NCI-H1930 (cell line): ENCODE measurements around the gene SLC7A10.

Experiments
- DNase-seq, 2 experiments: peaks; one replicate each; lab custom pipeline; 2025; lab: John Stamatoyannopoulos, UW

Gene SLC7A10

GRCh38 chr19:33254245-33254824 lies 28.7 kb upstream of the SLC7A10 start:
- no peak for DNase-seq

DNA sequence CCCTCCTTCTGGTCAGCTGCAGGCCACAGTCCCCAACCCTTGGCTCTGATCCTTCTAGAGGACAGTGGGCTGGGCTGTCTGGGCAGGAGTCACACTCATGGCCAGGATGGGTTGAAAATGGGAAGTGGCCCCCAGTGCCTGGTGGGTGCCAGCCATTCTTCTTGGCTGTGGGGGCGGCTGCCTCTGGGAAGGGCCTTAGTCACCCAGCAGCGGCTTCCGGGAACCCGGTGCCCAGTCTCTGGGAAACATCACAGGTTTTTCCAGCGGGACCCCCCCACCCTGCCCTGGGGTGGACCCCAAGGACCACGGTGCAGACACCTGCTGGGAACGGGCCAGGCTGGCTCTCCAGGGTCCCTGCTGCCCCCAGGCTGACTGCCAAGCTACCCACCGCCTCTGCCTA lies 27.3 kb upstream of the SLC7A10 start:
- no peak for DNase-seq

DNA sequence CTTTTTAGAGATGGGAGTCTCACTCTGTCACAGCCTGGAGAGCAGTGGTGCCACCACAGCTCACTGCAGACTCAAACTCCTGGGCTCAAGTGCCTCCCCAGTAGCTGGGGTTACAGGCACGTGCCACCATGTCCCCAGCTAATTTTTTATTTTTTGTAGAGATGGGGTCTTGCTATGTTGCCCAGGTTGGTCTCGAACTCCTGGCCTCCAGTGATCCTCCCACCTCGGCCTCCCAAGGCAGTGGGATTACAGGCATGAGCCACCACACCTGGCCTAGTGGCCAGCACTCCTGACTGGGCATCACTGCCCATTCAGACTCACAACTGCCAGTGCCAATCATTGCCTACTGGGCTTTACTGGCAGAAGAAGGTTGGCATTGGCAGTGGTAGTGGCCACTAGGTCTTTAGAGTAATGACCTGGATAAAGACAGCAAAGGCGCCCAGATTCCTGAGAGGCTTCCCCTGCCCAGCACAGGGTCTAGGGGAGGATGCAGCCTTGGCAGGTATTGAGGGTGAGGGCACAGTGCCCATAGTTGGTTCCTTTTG lies 26.8 kb upstream of the SLC7A10 start:
- DNase-seq: no peak

- DNase-seq: no peak
Measured at GRCh38 chr19:33251526-33252090, 26.0 kb upstream of the SLC7A10 start.

DNA sequence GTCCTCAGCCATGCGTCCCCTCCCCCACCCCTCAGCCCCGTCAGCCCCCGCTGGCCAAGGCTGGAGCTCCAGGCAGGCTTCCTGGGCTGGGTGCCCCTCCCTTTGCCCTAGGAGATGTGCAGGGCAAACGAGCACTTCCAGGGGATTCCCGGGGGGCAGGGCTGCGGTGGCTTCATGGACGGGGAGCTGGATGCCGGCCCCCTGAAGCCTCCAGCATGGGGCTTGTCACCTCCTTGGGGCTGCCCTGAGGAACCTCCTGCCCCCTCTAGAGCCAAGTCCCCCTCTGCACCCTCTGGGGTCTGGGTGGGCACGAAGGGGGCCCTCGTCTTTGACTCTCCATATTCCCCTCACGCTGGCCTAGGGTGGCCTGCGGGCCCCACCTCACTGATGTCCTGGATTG lies 25.4 kb upstream of the SLC7A10 start:
- no peak for DNase-seq

DNA sequence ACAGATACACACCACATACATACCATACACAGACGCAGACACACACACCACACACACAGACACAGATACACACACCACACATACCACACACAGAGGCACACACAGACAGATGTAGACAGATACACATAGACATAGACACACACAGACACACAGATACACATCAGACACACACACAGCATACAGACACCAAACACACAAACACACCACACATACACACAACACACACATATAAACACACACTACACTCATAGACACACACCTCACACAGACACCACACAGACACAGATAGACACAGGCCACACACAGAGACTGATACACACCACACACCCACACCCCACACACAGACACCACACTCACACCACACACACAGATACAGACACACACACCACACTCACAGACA lies 24.9 kb upstream of the SLC7A10 start:
- no peak for DNase-seq

DNA sequence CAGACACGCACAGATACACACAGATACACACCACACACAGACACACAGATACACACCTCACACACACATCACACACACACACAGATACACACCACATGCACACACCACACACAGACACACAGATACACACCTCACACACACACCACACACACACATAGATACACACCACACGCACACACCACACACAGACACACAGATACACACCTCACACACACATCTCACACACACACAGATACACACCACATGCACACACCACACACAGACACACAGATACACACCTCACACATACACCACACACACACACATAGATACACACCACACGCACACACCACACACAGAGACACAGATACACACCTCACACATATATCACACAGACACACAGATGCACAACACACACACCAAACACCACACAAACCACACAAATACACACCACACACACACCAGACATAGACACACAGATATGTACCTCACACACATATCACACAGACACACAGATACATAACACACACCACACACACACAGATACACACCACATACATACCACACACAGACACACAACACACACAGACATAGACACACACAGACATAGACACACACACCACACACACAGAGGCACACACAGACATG lies 24.2 kb upstream of the SLC7A10 start:
- no peak for DNase-seq

DNA sequence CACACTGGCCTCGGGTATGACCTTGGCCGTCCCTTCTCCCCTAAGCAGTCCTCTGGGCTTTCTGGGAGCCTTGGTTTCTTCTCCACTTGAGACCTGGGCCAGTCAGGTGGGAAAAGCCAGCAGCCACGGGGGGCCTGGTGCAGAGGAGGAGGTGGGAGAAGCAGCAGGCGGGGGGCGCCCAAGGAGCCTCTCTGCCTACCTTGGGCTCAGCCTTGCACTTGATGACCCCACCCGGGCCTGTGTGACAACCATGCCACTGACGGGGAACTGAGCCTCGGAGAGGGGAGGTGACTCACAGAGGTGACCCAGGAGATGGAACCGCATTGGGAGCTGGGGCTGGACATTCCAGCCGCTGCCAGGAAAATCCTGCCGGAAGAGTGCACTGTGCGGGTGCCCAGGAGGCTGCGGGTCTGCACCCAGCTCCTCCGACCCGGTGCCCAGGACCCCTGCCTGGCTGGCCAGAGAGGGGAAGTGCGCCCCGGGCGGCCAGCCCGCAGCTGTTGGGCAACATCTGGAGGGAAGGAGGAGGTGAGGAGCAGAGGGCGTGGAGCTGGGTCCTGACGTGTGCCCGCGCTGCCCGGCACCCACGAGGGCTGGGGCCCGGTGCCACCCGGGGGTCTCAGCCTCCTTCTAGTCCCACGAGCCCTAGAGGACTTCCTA lies 23.4 kb upstream of the SLC7A10 start:
- DNase-seq: no peak

DNA sequence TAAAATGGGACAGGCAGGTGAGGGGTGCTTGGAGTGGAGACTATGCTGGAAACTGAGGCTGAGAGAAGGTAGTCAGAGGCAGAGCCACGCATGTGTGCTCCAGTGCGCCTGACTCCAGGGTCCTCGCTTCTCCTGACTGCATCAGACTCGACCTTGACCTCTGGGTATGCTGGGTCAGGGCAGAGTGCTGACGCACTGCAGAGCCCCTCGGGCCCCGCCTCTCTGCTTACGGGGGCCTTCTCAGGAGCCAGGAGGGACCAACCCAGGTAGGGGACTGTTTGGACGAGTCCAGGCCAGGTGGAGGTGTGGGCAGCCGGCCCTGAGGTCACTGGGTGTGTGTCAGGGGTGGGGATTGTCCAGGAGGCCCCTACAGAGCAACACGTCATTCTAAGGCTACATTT lies 22.9 kb upstream of the SLC7A10 start:
- no peak for DNase-seq

DNA sequence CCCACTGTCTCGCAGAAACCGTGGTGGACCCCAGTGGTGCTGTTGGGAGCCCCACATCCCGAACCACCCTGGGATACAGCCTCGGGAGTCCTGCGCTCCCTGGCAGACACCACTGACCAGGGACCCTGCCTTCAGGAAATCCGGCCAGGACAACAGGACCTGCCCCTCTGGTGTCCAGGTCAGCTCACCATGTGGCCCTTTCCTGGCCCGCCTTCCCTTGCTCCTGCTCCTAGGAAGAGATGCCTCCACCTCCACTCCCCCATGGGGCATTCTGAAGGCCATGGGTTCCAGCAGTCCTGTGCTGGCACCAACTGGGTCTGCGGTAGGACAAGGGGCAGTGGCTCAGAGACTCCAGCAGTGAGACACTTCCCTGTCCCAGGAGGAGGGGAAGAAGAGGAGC lies 22.5 kb upstream of the SLC7A10 start:
- no peak for DNase-seq

DNA sequence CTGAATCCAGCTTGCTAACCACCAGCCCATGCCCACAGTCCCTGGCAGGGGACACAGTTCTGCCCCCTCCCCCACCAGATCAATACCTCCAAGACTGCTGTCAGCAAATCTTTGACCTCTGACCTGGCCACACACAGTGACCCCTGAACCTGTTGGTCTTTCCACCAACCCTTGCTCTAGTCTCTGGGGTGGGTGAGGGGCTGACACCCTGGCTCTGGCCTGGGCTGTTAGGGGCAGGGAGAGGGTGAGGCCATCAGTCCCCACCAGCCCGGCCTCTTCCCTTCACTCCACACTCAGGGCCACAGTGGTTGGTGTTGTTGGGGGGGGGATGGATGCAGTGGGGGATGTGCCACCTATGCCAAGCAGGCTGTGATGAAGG lies 21.8 kb upstream of the SLC7A10 start:
- no peak for DNase-seq

GRCh38 chr19:33246709-33247440 lies 21.2 kb upstream of the SLC7A10 start:
- DNase-seq: no peak

- no peak for DNase-seq
Measured at GRCh38 chr19:33245948-33246708, 20.5 kb upstream of the SLC7A10 start.

DNA sequence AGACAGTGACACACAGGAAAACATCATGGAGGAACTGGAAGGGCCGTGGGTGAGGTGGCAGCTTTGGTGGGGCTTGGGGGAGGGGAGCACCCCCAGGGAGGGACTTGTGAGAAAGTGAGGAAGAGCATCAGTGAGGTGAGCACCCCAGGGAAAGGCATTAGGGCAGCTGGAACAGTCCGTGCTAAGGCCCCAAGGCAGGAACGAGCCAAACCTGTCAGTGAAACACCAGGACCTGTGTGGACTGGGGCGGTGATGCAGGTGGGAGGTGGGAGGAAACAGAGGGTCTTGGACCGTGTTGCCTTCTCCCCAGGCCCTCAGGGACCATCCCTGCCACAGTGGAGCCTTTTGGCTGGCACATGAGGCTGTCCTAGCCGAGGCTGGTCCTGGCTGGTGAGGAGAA lies 17.3 kb upstream of the SLC7A10 start:
- no peak for DNase-seq

DNA sequence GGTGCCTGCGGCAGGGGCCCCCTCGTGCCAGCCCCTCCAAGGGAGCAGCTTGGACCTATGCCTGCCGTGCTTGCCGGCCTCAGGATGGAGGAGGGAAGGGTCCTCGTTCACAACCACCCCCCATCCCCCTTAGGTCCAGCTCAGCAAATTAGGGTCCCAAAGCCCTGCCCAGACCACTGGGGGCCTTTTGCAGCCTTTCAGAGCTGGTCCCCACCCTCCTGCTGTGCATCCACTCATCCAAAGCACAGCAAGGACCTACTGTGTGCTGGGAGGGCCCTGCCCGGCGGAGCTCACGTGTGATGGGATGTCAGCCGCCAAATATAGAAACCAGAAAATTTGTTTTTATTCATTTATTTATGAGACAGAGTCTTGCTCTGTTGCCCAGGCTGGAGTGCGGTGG lies 16.5 kb upstream of the SLC7A10 start:
- DNase-seq: no peak

- DNase-seq: no peak
Measured at GRCh38 chr19:33241530-33242101, 16.0 kb upstream of the SLC7A10 start.

DNA sequence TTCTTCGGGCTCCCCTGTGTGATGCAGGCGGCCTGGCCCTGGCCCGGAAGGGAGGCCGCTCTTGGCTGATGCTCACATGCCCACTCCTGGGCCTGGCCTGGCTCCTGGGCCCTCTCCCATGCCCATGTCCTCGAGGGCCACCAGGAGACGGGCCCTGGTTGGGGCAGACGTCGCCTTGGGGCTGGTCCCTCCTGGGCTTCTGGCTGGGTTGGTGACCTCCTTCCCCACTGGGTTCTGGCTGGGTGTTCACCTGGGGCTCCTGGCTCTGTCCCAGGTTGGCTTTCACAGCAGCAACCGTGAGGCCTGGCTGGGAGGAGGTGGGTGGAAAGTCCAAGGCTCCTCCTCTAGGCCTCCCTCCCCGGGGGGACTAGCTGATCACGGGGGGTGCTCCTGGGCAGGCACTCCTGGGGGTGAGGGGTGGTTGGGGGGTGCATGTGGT lies 15.5 kb upstream of the SLC7A10 start:
- no peak for DNase-seq

GRCh38 chr19:33240181-33240771 lies 14.6 kb upstream of the SLC7A10 start:
- no peak for DNase-seq

DNA sequence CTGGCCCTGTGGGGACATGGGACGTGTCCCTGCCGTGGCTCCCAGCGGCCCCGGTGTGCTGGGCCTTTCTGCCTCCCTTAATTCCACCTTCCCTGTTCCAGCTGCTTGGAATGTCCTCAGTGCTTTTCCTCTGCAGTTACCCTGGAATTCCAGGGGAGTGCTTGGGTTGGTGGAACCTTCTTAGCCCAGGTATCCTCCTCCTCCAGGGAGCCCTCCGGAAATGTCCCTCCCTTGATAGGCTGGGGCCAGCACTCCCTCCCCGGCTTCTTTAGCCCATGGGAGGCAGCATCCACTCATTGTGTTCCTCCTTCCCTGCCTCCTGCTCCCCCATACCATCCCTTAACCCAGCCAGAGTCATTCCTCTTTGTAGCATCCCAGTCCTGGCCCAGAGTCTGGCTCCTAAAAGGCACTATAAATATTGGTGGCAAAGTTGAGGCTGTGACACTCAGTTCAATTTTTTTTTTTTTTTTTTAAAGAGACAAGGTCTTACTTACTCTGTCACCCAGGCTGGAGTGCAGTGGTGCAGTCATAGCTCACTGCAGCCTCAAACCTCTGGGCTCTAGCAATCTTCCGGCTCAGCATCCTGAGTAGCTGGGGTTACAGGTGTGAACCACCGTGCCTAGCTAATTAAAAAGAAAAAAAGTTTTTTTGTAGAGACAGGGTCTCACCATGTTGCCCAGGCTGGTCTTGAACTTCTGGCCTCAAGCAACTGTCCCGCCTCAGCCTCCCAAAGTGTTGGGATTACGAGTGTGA lies 13.7 kb upstream of the SLC7A10 start:
- no peak for DNase-seq

DNA sequence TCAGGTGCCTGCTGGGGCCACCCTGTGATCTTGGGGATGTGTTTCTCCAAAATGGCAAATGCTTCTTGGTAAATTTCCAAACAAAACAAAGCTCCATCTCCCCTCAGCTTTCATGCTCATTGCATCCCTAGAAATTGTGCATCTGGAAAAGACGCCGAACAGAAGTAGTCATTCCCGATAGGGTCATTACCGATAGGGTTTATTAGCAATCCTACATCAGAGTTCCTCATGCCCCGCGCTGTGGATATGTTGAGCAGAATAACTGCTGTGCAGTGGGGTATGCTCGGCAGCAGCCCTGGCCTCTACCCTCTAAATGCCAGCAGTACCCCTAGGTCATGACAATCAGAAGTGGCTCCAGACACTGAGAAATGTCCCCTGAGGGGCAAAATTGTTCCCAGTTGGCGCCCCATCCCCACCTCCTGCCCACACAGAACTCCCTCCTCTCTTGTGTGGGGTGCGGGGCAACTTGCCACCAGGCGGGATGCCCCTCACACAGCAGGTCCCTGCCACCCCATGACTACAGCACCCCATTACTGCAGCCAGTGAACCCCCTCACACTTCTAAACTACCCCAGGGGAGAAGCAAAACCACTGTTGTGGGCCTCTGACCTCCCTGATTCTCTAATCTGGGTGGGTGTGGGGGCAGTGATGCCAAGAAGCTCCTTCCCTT lies 13.0 kb upstream of the SLC7A10 start:
- DNase-seq: no peak
